GM18520 (cell line): Measurements from ENCODE around the gene KRTAP10-9.
"Not testable (repeated sequence)": the region's sequence is repeated elsewhere in the genome, so short reads cannot be mapped to it uniquely, and the experiment has no call there.

ENCODE experiments used
- ATAC-seq: cut with Tn5 transposase; IDR thresholded peaks from one replicate; pipeline ENCODE4 v1.9.1; 2021; ENCODE audit not compliant: unreplicated experiment

Gene KRTAP10-9

GRCh38 chr21:44658913-44659595 is 32.2 kb downstream of the KRTAP10-9 start:
- ATAC-seq, result no peak

- ATAC-seq, result not testable (repeated sequence)
Measured at GRCh38 chr21:44661567-44661966, 34.7 kb downstream of the KRTAP10-9 start.

GRCh38 chr21:44664691-44665090 is 37.8 kb downstream of the KRTAP10-9 start:
- ATAC-seq, result no peak

- no peak for ATAC-seq
Measured at GRCh38 chr21:44666401-44667320, 39.8 kb downstream of the KRTAP10-9 start, which contains the start of gene KRTAP12-2. Gene KRTAP12-2, minus strand, starts transcription at chr21:44666927. Its CDS starts 41 bp downstream, at chr21:44666886.

GRCh38 chr21:44667612-44668011 is 40.7 kb downstream of the KRTAP10-9 start:
- no peak for ATAC-seq

GRCh38 chr21:44670642-44671432 is 43.9 kb downstream of the KRTAP10-9 start:
- no peak for ATAC-seq

GRCh38 chr21:44671911-44672310 is 45.0 kb downstream of the KRTAP10-9 start:
- ATAC-seq, result no peak

GRCh38 chr21:44677881-44678280 is 51.0 kb downstream of the KRTAP10-9 start:
- ATAC-seq, result no peak
